Stomach (tissue), 4 donors: ENCODE data around the gene NPB.

ENCODE experiments used
- CTCF ChIP-seq, 7 experiments: fragments of 450-650 bp in 4 of 7; fragments of 200-600 bp in 3 of 7; sonication (generic) in 3 of 7; IDR thresholded peaks; one replicate each; pipeline ENCODE4 v1.5.1; 2016 to 2019; ENCODE audit warnings: antibody characterized with exemption in 7 of 7, control low read depth in 2 of 7, mild to moderate bottlenecking in 1 of 7
- POLR2A ChIP-seq, 4 donors: fragments of 450-650 bp; IDR thresholded peaks; one replicate each; pipeline ENCODE4 v1.6.1; 2016; ENCODE audit warnings: antibody characterized with exemption in 4 of 4, control low read depth in 2 of 4, mild to moderate bottlenecking in 1 of 4, moderate library complexity in 1 of 4
- POLR2AphosphoS5 ChIP-seq, 3 donors: sonication (generic); formaldehyde crosslinking; IDR thresholded peaks; one replicate each; pipeline ENCODE4 v1.6.1; 2016; ENCODE audit warnings: antibody characterized with exemption in 3 of 3

GRCh38 chr17:81891303-81891552 lies 10.8 kb upstream of the NPB start:
- no peak for TF ChIP-seq CTCF (IDR thresholded peaks at IDR 0.05)
- TF ChIP-seq POLR2AphosphoS5 (IDR thresholded peaks at IDR 0.05) = no peak
- no peak for TF ChIP-seq POLR2A (IDR thresholded peaks at IDR 0.05)
